RPMI8226 (cell line): ENCODE results near the gene USP49.
"Not testable (repeated sequence)": the region's sequence is repeated elsewhere in the genome, so short reads cannot be mapped to it uniquely, and the experiment has no call there.

Experiments
- DNase-seq: peaks from one replicate; pipeline ENCODE4 v3.0.0-alpha.2; 2015

Gene USP49

GRCh38 chr6:41871691-41872090, 23.5 kb downstream of the USP49 start:
- no peak for DNase-seq

GRCh38 chr6:41859356-41859755, 35.8 kb downstream of the USP49 start:
- no peak for DNase-seq

GRCh38 chr6:41858703-41859102, 36.5 kb downstream of the USP49 start:
- no peak for DNase-seq

- DNase-seq, result no peak
These were observed 44.3 kb downstream of the USP49 start for GRCh38 chr6:41850861-41851260.

- peak; percentile 65 for DNase-seq
These were observed 48.4 kb downstream of the USP49 start for GRCh38 chr6:41846666-41847237.

GRCh38 chr6:41843178-41843577, 52.0 kb downstream of the USP49 start:
- no peak for DNase-seq

- DNase-seq, result no peak
These were observed 54.8 kb downstream of the USP49 start for GRCh38 chr6:41840326-41840725.

- DNase-seq, result no peak
These were observed 58.5 kb downstream of the USP49 start for GRCh38 chr6:41836660-41837052.

GRCh38 chr6:41836022-41836659, 59.0 kb downstream of the USP49 start:
- no peak for DNase-seq

GRCh38 chr6:41832263-41832662, 62.9 kb downstream of the USP49 start:
- no peak for DNase-seq

- no peak for DNase-seq
These were observed 68.7 kb downstream of the USP49 start for GRCh38 chr6:41826343-41827022.

- no peak for DNase-seq
These were observed 70.3 kb downstream of the USP49 start for GRCh38 chr6:41824571-41825569.

GRCh38 chr6:41823178-41823577, 72.0 kb downstream of the USP49 start:
- DNase-seq, result no peak

- DNase-seq, result no peak
These were observed 73.2 kb downstream of the USP49 start for GRCh38 chr6:41822021-41822420.

GRCh38 chr6:41821266-41821665, 73.9 kb downstream of the USP49 start:
- no peak for DNase-seq

GRCh38 chr6:41818271-41819054, 76.7 kb downstream of the USP49 start:
- DNase-seq, result no peak

GRCh38 chr6:41815587-41815986, 79.6 kb downstream of the USP49 start:
- no peak for DNase-seq

GRCh38 chr6:41814629-41815028, 80.5 kb downstream of the USP49 start:
- DNase-seq, result no peak

- no peak for DNase-seq
These were observed 81.2 kb downstream of the USP49 start for GRCh38 chr6:41813956-41814355.

GRCh38 chr6:41813469-41813868, 81.7 kb downstream of the USP49 start:
- DNase-seq, result no peak

- DNase-seq, result not testable (repeated sequence)
These were observed 83.2 kb downstream of the USP49 start for GRCh38 chr6:41811946-41812345.

- DNase-seq, result peak; percentile 28
These were observed 84.1 kb downstream of the USP49 start for GRCh38 chr6:41811095-41811494.
